HCT116 (cell line): ENCODE measurements around the gene CD247.

ENCODE experiments used
- CBX3 ChIP-seq: IDR thresholded peaks from 2 replicates; pipeline ENCODE4 v1.6.1; 2012; ENCODE audit warnings: low read depth
- EGR1 ChIP-seq: IDR thresholded peaks from 2 replicates; pipeline ENCODE4 v1.6.1; 2012; ENCODE audit warnings: low read depth
- EZH2 ChIP-seq: fragments of 200-600 bp; sonication (generic); IDR thresholded peaks from 2 replicates; pipeline ENCODE4 v1.6.1; 2017; ENCODE audit warnings: antibody characterized with exemption, mixed run types
- JUND ChIP-seq: IDR thresholded peaks from 2 replicates; pipeline ENCODE4 v1.6.1; 2012
- MAX ChIP-seq: IDR thresholded peaks from 2 replicates; pipeline ENCODE4 v1.6.1; 2012
- POLR2A ChIP-seq: IDR thresholded peaks from 2 replicates; pipeline ENCODE4 v1.7.0; 2011; ENCODE audit warnings: borderline replicate concordance; ENCODE audit not compliant: insufficient read depth, insufficient read length; ENCODE audit errors: extremely low read depth
- POLR2AphosphoS5 ChIP-seq: IDR thresholded peaks from 2 replicates; pipeline ENCODE4 v1.6.1; 2011; ENCODE audit warnings: mild to moderate bottlenecking, low read depth, low read length, moderate library complexity
- RAD21 ChIP-seq: IDR thresholded peaks from 2 replicates; pipeline ENCODE4 v1.6.1; 2012; ENCODE audit warnings: low read depth, mild to moderate bottlenecking
- SP1 ChIP-seq: IDR thresholded peaks from 2 replicates; pipeline ENCODE4 v1.6.1; 2012; ENCODE audit warnings: low read depth
- ZBTB33 ChIP-seq: IDR thresholded peaks from 2 replicates; pipeline ENCODE4 v1.6.1; 2011; ENCODE audit warnings: mild to moderate bottlenecking, low read length, moderate library complexity; ENCODE audit not compliant: insufficient replicate concordance; ENCODE audit errors: extremely low read depth
- ZNF274 ChIP-seq: fragments of 200-500 bp; sonication (Bioruptor generic); IDR thresholded peaks from 2 replicates; pipeline ENCODE4 v1.6.1; 2014; ENCODE audit warnings: mild to moderate bottlenecking, low read depth, low read length, inconsistent platforms
- TF ChIP-seq, protein P1 (sequence below), 3 experiments: fragments of 200-600 bp in 1 of 3; sonication (generic) in 1 of 3; IDR thresholded peaks in 2 of 3; conservative IDR thresholded peaks in 1 of 3; 2 replicates each; pipeline ENCODE4 v1.5.1; 2012 to 2017; ENCODE audit warnings: low read depth in 2 of 3, low read length in 2 of 3, antibody characterized with exemption in 1 of 3, borderline replicate concordance in 1 of 3, control low read depth in 1 of 3, mild to moderate bottlenecking in 1 of 3, mixed read lengths in 1 of 3, mixed run types in 1 of 3, moderate library complexity in 1 of 3; ENCODE audit not compliant: insufficient read depth in 1 of 3
- TF ChIP-seq, protein P2 (sequence below): IDR thresholded peaks from 2 replicates; pipeline ENCODE4 v1.6.1; 2012; ENCODE audit warnings: low read depth

DNA sequence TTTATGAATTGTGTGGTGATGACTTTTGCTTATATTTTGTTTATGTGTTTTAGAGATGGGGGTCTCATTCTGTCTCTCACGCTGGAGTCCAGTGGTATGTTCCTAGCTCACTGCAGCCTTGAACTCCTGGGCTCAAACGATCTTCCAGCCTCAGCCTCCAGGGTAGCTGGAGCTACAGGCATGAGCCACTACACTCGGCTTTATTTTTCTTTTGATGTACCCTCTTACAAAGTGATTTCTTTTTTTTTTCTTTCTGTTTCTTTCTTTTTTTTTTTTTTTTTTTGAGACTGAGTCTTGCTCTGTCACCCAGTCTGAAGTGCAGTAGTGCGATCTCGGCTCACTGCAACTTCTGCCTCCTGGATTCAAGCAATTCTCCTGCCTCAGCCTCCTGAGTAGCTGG lies 46.8 kb downstream of the CD247 start:
- TF ChIP-seq EZH2: no peak
- TF ChIP-seq, protein P1, sequence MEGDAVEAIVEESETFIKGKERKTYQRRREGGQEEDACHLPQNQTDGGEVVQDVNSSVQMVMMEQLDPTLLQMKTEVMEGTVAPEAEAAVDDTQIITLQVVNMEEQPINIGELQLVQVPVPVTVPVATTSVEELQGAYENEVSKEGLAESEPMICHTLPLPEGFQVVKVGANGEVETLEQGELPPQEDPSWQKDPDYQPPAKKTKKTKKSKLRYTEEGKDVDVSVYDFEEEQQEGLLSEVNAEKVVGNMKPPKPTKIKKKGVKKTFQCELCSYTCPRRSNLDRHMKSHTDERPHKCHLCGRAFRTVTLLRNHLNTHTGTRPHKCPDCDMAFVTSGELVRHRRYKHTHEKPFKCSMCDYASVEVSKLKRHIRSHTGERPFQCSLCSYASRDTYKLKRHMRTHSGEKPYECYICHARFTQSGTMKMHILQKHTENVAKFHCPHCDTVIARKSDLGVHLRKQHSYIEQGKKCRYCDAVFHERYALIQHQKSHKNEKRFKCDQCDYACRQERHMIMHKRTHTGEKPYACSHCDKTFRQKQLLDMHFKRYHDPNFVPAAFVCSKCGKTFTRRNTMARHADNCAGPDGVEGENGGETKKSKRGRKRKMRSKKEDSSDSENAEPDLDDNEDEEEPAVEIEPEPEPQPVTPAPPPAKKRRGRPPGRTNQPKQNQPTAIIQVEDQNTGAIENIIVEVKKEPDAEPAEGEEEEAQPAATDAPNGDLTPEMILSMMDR (IDR thresholded peaks at IDR 0.05 in 2 of 3, conservative IDR thresholded peaks at IDR 0.05 in 1 of 3; ENCODE audit: borderline replicate concordance in 1 of 3, insufficient read depth in 1 of 3, low read depth in 2 of 3, low read length in 2 of 3): no peak
- TF ChIP-seq EGR1: no peak
- TF ChIP-seq RAD21: no peak
- TF ChIP-seq SP1: no peak
- no peak for TF ChIP-seq POLR2AphosphoS5
- no peak for TF ChIP-seq ZNF274
- no peak for TF ChIP-seq JUND
- TF ChIP-seq POLR2A: no peak
- TF ChIP-seq, protein P2, sequence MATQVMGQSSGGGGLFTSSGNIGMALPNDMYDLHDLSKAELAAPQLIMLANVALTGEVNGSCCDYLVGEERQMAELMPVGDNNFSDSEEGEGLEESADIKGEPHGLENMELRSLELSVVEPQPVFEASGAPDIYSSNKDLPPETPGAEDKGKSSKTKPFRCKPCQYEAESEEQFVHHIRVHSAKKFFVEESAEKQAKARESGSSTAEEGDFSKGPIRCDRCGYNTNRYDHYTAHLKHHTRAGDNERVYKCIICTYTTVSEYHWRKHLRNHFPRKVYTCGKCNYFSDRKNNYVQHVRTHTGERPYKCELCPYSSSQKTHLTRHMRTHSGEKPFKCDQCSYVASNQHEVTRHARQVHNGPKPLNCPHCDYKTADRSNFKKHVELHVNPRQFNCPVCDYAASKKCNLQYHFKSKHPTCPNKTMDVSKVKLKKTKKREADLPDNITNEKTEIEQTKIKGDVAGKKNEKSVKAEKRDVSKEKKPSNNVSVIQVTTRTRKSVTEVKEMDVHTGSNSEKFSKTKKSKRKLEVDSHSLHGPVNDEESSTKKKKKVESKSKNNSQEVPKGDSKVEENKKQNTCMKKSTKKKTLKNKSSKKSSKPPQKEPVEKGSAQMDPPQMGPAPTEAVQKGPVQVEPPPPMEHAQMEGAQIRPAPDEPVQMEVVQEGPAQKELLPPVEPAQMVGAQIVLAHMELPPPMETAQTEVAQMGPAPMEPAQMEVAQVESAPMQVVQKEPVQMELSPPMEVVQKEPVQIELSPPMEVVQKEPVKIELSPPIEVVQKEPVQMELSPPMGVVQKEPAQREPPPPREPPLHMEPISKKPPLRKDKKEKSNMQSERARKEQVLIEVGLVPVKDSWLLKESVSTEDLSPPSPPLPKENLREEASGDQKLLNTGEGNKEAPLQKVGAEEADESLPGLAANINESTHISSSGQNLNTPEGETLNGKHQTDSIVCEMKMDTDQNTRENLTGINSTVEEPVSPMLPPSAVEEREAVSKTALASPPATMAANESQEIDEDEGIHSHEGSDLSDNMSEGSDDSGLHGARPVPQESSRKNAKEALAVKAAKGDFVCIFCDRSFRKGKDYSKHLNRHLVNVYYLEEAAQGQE: no peak
- TF ChIP-seq CBX3: no peak
- TF ChIP-seq MAX: no peak
- TF ChIP-seq ZBTB33: no peak
